Bronchial epithelial cell (primary cell): ENCODE results near the gene NELFB. TPM values are rescaled to one million over a fixed set of nuclear protein-coding genes. Genes with fewer than 3 reads are reported as not detected.

Experiments used
- DNase-seq: peaks from one replicate; pipeline ENCODE4 v3.0.0-alpha.2; 2010; ENCODE audit warnings: low read depth
- FAIRE-seq: peaks from 2 replicates; lab custom pipeline; 2011; peaks lifted over from hg19 to GRCh38; lab: Jason Lieb, UNC
- H3K27me3 ChIP-seq: 2 replicates; pipeline ENCODE4 v1.5.1; 2011; ENCODE audit warnings: low read length; ENCODE audit not compliant: control insufficient read depth, insufficient read depth
- H3K36me3 ChIP-seq: 2 replicates; pipeline ENCODE4 v1.5.1; 2011; ENCODE audit warnings: low read length; ENCODE audit not compliant: control insufficient read depth, insufficient read depth
- H3K4me3 ChIP-seq: 2 replicates; pipeline ENCODE4 v1.5.1; 2011; ENCODE audit warnings: mild to moderate bottlenecking, low read depth, low read length, control low read depth
- CTCF ChIP-seq: IDR thresholded peaks from 2 replicates; pipeline ENCODE4 v1.5.1; 2011; ENCODE audit warnings: mild to moderate bottlenecking, moderate library complexity, low read length, control low read depth, inconsistent platforms; ENCODE audit not compliant: insufficient read depth, severe bottlenecking
- total RNA-seq: library from RNA; depleted of rRNA; stranded (reverse); fragments of >200 nt; gene quantifications from 2 replicates; pipeline ENCODE4 v1.2.1, GENCODE V29; 2014

Gene NELFB
- total RNA-seq, 1 donor from 2014 or later = 67.9 TPM

DNA sequence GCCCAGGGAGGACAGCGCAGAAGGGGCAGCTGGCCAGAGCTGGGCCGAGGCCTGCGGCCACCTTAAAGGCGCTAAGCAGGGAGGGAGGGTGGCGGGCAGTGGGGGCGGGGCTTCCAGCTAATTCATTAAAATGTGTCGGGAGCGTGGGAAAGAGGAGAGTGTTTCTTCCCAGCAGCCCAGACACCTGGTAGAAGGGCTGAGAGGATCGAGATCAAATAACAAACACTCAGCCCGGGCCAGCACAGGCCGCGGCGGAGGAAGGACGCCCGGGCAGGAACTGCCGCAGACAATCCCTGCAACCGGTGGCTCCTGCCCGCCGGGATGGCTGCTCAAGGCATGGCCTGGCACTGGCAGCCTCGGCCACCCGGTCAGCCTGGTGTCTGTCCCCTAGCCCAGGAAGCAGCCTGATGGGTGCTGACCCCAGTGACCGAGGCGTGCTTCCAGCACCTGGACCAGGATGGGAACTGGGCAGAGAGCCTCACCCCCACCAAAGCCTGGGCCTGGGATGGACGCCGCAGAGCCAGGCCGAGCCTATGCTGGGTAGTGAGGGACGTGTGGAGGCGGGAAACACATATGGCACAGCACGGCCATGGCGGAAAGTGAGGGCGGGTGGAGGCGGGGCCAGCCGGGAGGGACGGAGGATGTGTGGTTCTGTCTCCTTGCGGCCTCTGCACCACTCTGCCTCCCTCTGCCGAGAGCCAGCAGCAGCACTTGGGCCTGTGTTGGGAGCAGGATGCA lies 50.1 kb downstream of the NELFB start:
- no peak for FAIRE-seq
- peak; percentile 47 for TF ChIP-seq CTCF
- Histone ChIP-seq H3K27me3 (no peaks in the 10 kb centered on the region), H3K36me3 (no peaks in the 10 kb centered on the region), H3K4me3 (peak overlapping the region; percentile 13)
- DNase-seq = peak; percentile 55

GRCh38 chr9:137305798-137306065 lies 50.6 kb downstream of the NELFB start:
- FAIRE-seq = no peak
- H3K27me3 ChIP-seq = no peaks in the 10 kb centered on the region
- H3K4me3 ChIP-seq = no peak overlapping the region
- DNase-seq = no peak
- TF ChIP-seq CTCF = no peak
- H3K36me3 ChIP-seq = no peaks in the 10 kb centered on the region

GRCh38 chr9:137306066-137306849 lies 51.1 kb downstream of the NELFB start:
- FAIRE-seq (no peak), DNase-seq (no peak)
- no peak for TF ChIP-seq CTCF
- Histone ChIP-seq H3K36me3 (no peaks in the 10 kb centered on the region), H3K27me3 (no peaks in the 10 kb centered on the region), H3K4me3 (no peak overlapping the region)

GRCh38 chr9:137306850-137307254 lies 51.7 kb downstream of the NELFB start:
- H3K4me3 ChIP-seq = no peak overlapping the region
- H3K27me3 ChIP-seq = no peaks in the 10 kb centered on the region
- H3K36me3 ChIP-seq = no peaks in the 10 kb centered on the region
- FAIRE-seq = no peak
- DNase-seq = no peak
- TF ChIP-seq CTCF = no peak

GRCh38 chr9:137307255-137308056 lies 52.3 kb downstream of the NELFB start:
- Histone ChIP-seq H3K36me3 (no peaks in the 10 kb centered on the region), H3K27me3 (no peaks in the 10 kb centered on the region), H3K4me3 (no peak overlapping the region)
- FAIRE-seq (no peak), DNase-seq (no peak)
- TF ChIP-seq CTCF = no peak
